H9 (cell line): ENCODE measurements around the gene PTPRN2. TPM values are rescaled to one million over a fixed set of nuclear protein-coding genes. Genes with fewer than 3 reads are reported as not detected.
A peak's percentile ranks its signal among the peaks of the same experiment; 100 is the strongest.

Experiments used
- DNase-seq: peaks from one replicate; pipeline ENCODE4 v3.0.0-alpha.2; 2017
- H2AFZ ChIP-seq: one replicate; pipeline ENCODE4 v1.6.1; 2013; ENCODE audit warnings: mild to moderate bottlenecking, low read length, control low read depth, moderate library complexity
- H2AK5ac ChIP-seq: 2 replicates; pipeline ENCODE4 v1.6.1; 2013; ENCODE audit warnings: low read length, control low read depth, mixed read lengths; ENCODE audit not compliant: insufficient read length
- H2BK120ac ChIP-seq: one replicate; pipeline ENCODE4 v1.6.1; 2013; ENCODE audit warnings: low read depth, mild to moderate bottlenecking, low read length, control low read depth, inconsistent platforms; ENCODE audit not compliant: poor library complexity, severe bottlenecking
- H2BK12ac ChIP-seq: 2 replicates; pipeline ENCODE4 v1.6.1; 2013; ENCODE audit warnings: low read length, control low read depth, mixed read lengths, low read depth; ENCODE audit not compliant: insufficient read length
- H2BK15ac ChIP-seq: 2 replicates; pipeline ENCODE4 v1.6.1; 2013; ENCODE audit warnings: low read depth, low read length, control low read depth
- H2BK20ac ChIP-seq: one replicate; pipeline ENCODE4 v1.6.1; 2013; ENCODE audit warnings: low read depth, mild to moderate bottlenecking, low read length, control low read depth, inconsistent platforms; ENCODE audit not compliant: poor library complexity, severe bottlenecking
- H2BK5ac ChIP-seq: 2 replicates; pipeline ENCODE4 v1.6.1; 2013; ENCODE audit warnings: low read length, control low read depth, mixed read lengths; ENCODE audit not compliant: insufficient read length
- H3K14ac ChIP-seq: 2 replicates; pipeline ENCODE4 v1.6.1; 2013; ENCODE audit warnings: low read length, control low read depth; ENCODE audit not compliant: insufficient read depth
- H3K18ac ChIP-seq: 2 replicates; pipeline ENCODE4 v1.6.1; 2013; ENCODE audit warnings: low read depth, mild to moderate bottlenecking, mixed read lengths, low read length, control low read depth; ENCODE audit not compliant: insufficient read length
- H3K23ac ChIP-seq: 2 replicates; pipeline ENCODE4 v1.6.1; 2013; ENCODE audit warnings: low read length, control low read depth, mixed read lengths, low read depth; ENCODE audit not compliant: insufficient read length
- H3K23me2 ChIP-seq: 2 replicates; pipeline ENCODE4 v1.6.1; 2013; ENCODE audit warnings: low read depth, mild to moderate bottlenecking, mixed read lengths, low read length, control low read depth; ENCODE audit not compliant: insufficient read length, poor library complexity, severe bottlenecking
- H3K27ac ChIP-seq: 2 replicates; pipeline ENCODE4 v1.5.1; 2013; ENCODE audit warnings: low read length, control low read depth, mixed read lengths, low read depth; ENCODE audit not compliant: insufficient read length
- H3K27me3 ChIP-seq: 2 replicates; pipeline ENCODE4 v1.6.1; 2013; ENCODE audit warnings: low read length, control low read depth, inconsistent platforms; ENCODE audit not compliant: insufficient read depth
- H3K4ac ChIP-seq: 2 replicates; pipeline ENCODE4 v1.6.1; 2013; ENCODE audit warnings: low read depth, mild to moderate bottlenecking, control low read depth, inconsistent platforms, low read length, moderate library complexity
- H3K4me1 ChIP-seq: 2 replicates; pipeline ENCODE4 v1.6.1; 2013; ENCODE audit warnings: low read length, control low read depth, inconsistent platforms; ENCODE audit not compliant: insufficient read depth
- H3K4me2 ChIP-seq: 2 replicates; pipeline ENCODE4 v1.6.1; 2013; ENCODE audit warnings: low read length, control low read depth, mixed read lengths; ENCODE audit not compliant: insufficient read length, insufficient read depth
- H3K56ac ChIP-seq: 2 replicates; pipeline ENCODE4 v1.6.1; 2013; ENCODE audit warnings: low read depth, mild to moderate bottlenecking, mixed read lengths, low read length, control low read depth; ENCODE audit not compliant: insufficient read length
- H3K79me1 ChIP-seq: 2 replicates; pipeline ENCODE4 v1.6.1; 2013; ENCODE audit warnings: low read depth, mild to moderate bottlenecking, moderate library complexity, low read length, control low read depth, inconsistent platforms; ENCODE audit not compliant: insufficient read depth, poor library complexity, severe bottlenecking
- H3K79me2 ChIP-seq: 2 replicates; pipeline ENCODE4 v1.6.1; 2013; ENCODE audit warnings: low read length, control low read depth, inconsistent platforms; ENCODE audit not compliant: insufficient read depth
- H3K9ac ChIP-seq: 2 replicates; pipeline ENCODE4 v1.6.1; 2013; ENCODE audit warnings: low read length, control low read depth, mixed read lengths; ENCODE audit not compliant: insufficient read length; ENCODE audit errors: extremely low read depth
- H3K9me3 ChIP-seq: one replicate; pipeline ENCODE4 v1.6.1; 2013; ENCODE audit warnings: low read depth, low read length, inconsistent platforms; ENCODE audit not compliant: control insufficient read depth
- H3T11ph ChIP-seq: one replicate; pipeline ENCODE4 v1.6.1; 2013; ENCODE audit warnings: mild to moderate bottlenecking, low read length, control low read depth, inconsistent platforms
- H4K20me1 ChIP-seq: one replicate; pipeline ENCODE4 v1.6.1; 2013; ENCODE audit not compliant: control insufficient read depth, insufficient read length, insufficient read depth
- H4K5ac ChIP-seq: 2 replicates; pipeline ENCODE4 v1.6.1; 2013; ENCODE audit warnings: low read depth, mild to moderate bottlenecking, mixed read lengths, low read length, control low read depth; ENCODE audit not compliant: insufficient read length
- H4K8ac ChIP-seq: replicated peaks from 2 replicates; pipeline ENCODE4 v1.6.1; 2013; ENCODE audit warnings: low read length, control low read depth, mixed read lengths, low read depth; ENCODE audit not compliant: insufficient read length
- H4K91ac ChIP-seq: 2 replicates; pipeline ENCODE4 v1.6.1; 2013; ENCODE audit warnings: low read depth, mild to moderate bottlenecking, moderate library complexity, mixed read lengths, low read length, control low read depth; ENCODE audit not compliant: insufficient read length
- H3K27ac Mint-ChIP-seq, 3 experiments: 2 replicates in 2 of 3; 3 replicates in 1 of 3; pipeline ENCODE4 v1.8.0; 2020 to 2021; ENCODE audit warnings: mixed read lengths in 3 of 3, mild to moderate bottlenecking in 1 of 3, moderate library complexity in 1 of 3
- H3K27me3 Mint-ChIP-seq: 2 replicates; pipeline ENCODE4 v1.8.0; 2021; ENCODE audit warnings: low read depth, mild to moderate bottlenecking, moderate library complexity, mixed read lengths
- H3K36me3 Mint-ChIP-seq, 3 experiments: 2 replicates in 2 of 3; 3 replicates in 1 of 3; pipeline ENCODE4 v1.8.0; 2020 to 2021; ENCODE audit warnings: low read depth in 3 of 3, mixed read lengths in 3 of 3; ENCODE audit not compliant: insufficient read depth in 1 of 3
- H3K4me1 Mint-ChIP-seq, 2 experiments: 2 replicates each; pipeline ENCODE4 v1.8.0; 2020; ENCODE audit warnings: mixed read lengths in 2 of 2
- H3K4me3 Mint-ChIP-seq, 2 experiments: 2 replicates in 1 of 2; 3 replicates in 1 of 2; pipeline ENCODE4 v1.8.0; 2020 to 2021; ENCODE audit warnings: mild to moderate bottlenecking in 2 of 2, mixed read lengths in 2 of 2, moderate library complexity in 1 of 2
- H3K9me3 Mint-ChIP-seq, 2 experiments: 2 replicates in 1 of 2; 3 replicates in 1 of 2; pipeline ENCODE4 v1.8.0; 2020; ENCODE audit warnings: mild to moderate bottlenecking in 2 of 2, mixed read lengths in 2 of 2, moderate library complexity in 1 of 2
- WGBS: extraction: QIAGEN DNeasy Blood & Tissue Kit; methylation state at CpG from one replicate; pipeline ENCODE4 v1.1.7; 2013; ENCODE audit warnings: missing lambda C conversion rate, low lambda C conversion rate, mixed read lengths; ENCODE audit not compliant: insufficient read length; ENCODE audit errors: extremely low coverage; 5-methylcytosine and 5-hydroxymethylcytosine counted together
- total RNA-seq: library from RNA; stranded (reverse); gene quantifications from 2 replicates; pipeline ENCODE4 v1.2.1, GENCODE V29; 2021
- TF ChIP-seq, protein P1 (sequence below): fragments of 200-600 bp; sonication (generic); conservative IDR thresholded peaks from 3 replicates; pipeline ENCODE4 v1.8.0; 2021; ENCODE audit warnings: antibody characterized with exemption, mild to moderate bottlenecking

The PTPRN2 gene
- total RNA-seq, 1 experiment from 2014 or later: 5.2 TPM

DNA sequence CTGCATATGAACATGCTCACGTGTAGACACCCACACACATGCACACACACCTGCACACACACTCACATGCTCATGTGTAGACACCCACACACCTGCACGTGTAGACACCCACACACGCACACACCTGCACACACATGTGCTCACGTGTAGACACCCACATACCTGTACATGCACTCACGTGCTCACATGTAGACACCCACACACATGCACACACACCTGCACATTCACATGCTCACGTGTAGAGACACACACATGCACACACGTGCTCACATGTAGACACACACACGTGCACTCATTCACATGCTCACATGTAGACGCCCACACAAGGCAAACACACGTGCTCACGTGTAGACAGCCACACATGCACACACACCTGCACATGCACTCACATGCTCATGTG, 275.8 kb downstream of the PTPRN2 start:
- Histone ChIP-seq H3K14ac (no peak overlapping the region), H3K27ac (no peak overlapping the region), H4K20me1 (no peaks in the 10 kb centered on the region), H2AFZ (no peak overlapping the region), H3K79me2 (no peaks in the 10 kb centered on the region), H2BK120ac (no peak overlapping the region), H3K79me1 (no peaks in the 10 kb centered on the region), H3T11ph (no peak overlapping the region), H2BK15ac (no peak overlapping the region), H3K56ac (no peak overlapping the region), H4K91ac (no peak overlapping the region), H3K9me3 (peaks cover 8% of the 10 kb centered on the region), H2BK20ac (no peak overlapping the region), H3K4ac (no peak overlapping the region), H2BK5ac (no peak overlapping the region), H4K8ac (no peak overlapping the region), H2BK12ac (no peak overlapping the region), H2AK5ac (no peak overlapping the region), H3K9ac (no peak overlapping the region), H4K5ac (no peak overlapping the region), H3K27me3 (no peaks in the 10 kb centered on the region), H3K4me1 (no peaks in the 10 kb centered on the region), H3K18ac (no peak overlapping the region), H3K4me2 (no peak overlapping the region), H3K23ac (no peak overlapping the region), H3K23me2 (no peaks in the 10 kb centered on the region)
- Mint-ChIP-seq H3K27ac (no peak overlapping the region; a peak in 2 of 7 replicates), H3K4me1 (peaks cover 3% of the 10 kb centered on the region in 2 experiments), H3K27me3 (peaks cover 4% of the 10 kb centered on the region; the same call in 1 of the 2 replicates), H3K36me3 (peaks cover 41 to 64% (median 52%) of the 10 kb centered on the region in 3 experiments), H3K9me3 (peaks cover 57% of the 10 kb centered on the region in 2 experiments), H3K4me3 (no peak overlapping the region; a peak in 1 of 5 replicates)
- no CpG with 5 or more reads among the region's 11 CpGs for WGBS
- DNase-seq: peak; percentile 12
- TF ChIP-seq, protein P1, sequence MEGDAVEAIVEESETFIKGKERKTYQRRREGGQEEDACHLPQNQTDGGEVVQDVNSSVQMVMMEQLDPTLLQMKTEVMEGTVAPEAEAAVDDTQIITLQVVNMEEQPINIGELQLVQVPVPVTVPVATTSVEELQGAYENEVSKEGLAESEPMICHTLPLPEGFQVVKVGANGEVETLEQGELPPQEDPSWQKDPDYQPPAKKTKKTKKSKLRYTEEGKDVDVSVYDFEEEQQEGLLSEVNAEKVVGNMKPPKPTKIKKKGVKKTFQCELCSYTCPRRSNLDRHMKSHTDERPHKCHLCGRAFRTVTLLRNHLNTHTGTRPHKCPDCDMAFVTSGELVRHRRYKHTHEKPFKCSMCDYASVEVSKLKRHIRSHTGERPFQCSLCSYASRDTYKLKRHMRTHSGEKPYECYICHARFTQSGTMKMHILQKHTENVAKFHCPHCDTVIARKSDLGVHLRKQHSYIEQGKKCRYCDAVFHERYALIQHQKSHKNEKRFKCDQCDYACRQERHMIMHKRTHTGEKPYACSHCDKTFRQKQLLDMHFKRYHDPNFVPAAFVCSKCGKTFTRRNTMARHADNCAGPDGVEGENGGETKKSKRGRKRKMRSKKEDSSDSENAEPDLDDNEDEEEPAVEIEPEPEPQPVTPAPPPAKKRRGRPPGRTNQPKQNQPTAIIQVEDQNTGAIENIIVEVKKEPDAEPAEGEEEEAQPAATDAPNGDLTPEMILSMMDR: no peak
